K562 (cell line): Measurements from ENCODE around the gene FANCF. TPM values are rescaled to one million over a fixed set of nuclear protein-coding genes. Genes with fewer than 3 reads are reported as not detected.

Experiments used
- ATAC-seq: fragments of 200-7000 bp; cut with Tn5 transposase; 3 replicates; pipeline ENCODE4 v1.9.1; 2020; ENCODE audit warnings: moderate library complexity
- BruUV-seq: library from RNA; stranded (reverse); fragments of 400-500 nt; replicated peaks from 2 replicates; lab custom pipeline; 2021; lab: Mats Ljungman, UMichigan
- CTCF ChIA-PET: fragments of 300-600 bp; formaldehyde crosslinking; extraction: SDS; loops from one replicate; lab custom pipeline; 2021; ENCODE audit warnings: low intra/inter-chr PET ratio; lab: Yijun Ruan, JAX
- POLR2A ChIA-PET: fragments of 300-600, 350-650 bp; sonication (Branson Sonifier 250); formaldehyde crosslinking; extraction: SDS; loops from one replicate; lab custom pipeline; 2021; ENCODE audit warnings: antibody characterized with exemption, inconsistent platforms; lab: Yijun Ruan, JAX
- DNase-seq, 4 experiments: peaks; one replicate each; pipeline versions ENCODE4 v3.0.0 to v3.0.0-alpha.2; 2011 to 2018; ENCODE audit warnings: low spot score in 3 of 4, mixed read lengths in 3 of 4; ENCODE audit errors: extremely low read depth in 1 of 4
- FAIRE-seq: peaks from 2 replicates; lab custom pipeline; 2011; peaks lifted over from hg19 to GRCh38; lab: Jason Lieb, UNC
- H2AFZ ChIP-seq: 2 replicates; pipeline ENCODE4 v1.6.0; 2011; ENCODE audit warnings: low read depth, low read length, control low read depth, inconsistent platforms
- H3K27ac ChIP-seq: fragments of 200-600 bp; 3 replicates; pipeline ENCODE4 v1.8.0; 2011; ENCODE audit warnings: low read depth, mild to moderate bottlenecking, control low read depth, inconsistent platforms, low read length, moderate library complexity, mixed read lengths; ENCODE audit errors: extremely low read depth
- H3K27me3 ChIP-seq, 2 experiments: fragments of 300-600 bp in 1 of 2; 2 replicates in 1 of 2; 3 replicates in 1 of 2; pipeline versions ENCODE4 v1.6.0 to v1.8.0; 2011; ENCODE audit warnings: inconsistent platforms in 2 of 2, low read length in 2 of 2, mild to moderate bottlenecking in 1 of 2, mixed read lengths in 1 of 2, moderate library complexity in 1 of 2; ENCODE audit not compliant: control insufficient read depth in 2 of 2, insufficient read depth in 2 of 2
- H3K36me3 ChIP-seq: fragments of 300-600 bp; 3 replicates; pipeline ENCODE4 v1.8.0; 2011; ENCODE audit warnings: mild to moderate bottlenecking, low read length, inconsistent platforms; ENCODE audit not compliant: control insufficient read depth, insufficient read depth
- H3K4me1 ChIP-seq, 2 experiments: fragments of 200-600 bp in 1 of 2; replicated peaks in 1 of 2; 2 replicates in 1 of 2; 3 replicates in 1 of 2; pipeline versions ENCODE4 v1.5.1 to v1.8.0; 2011; ENCODE audit warnings: inconsistent platforms in 2 of 2, low read length in 2 of 2, mild to moderate bottlenecking in 1 of 2, mixed read lengths in 1 of 2, moderate library complexity in 1 of 2; ENCODE audit not compliant: control insufficient read depth in 2 of 2, insufficient read depth in 2 of 2
- H3K4me2 ChIP-seq: 2 replicates; pipeline ENCODE4 v1.6.1; 2011; ENCODE audit warnings: low read length, control low read depth, inconsistent platforms, mixed read lengths; ENCODE audit not compliant: insufficient read depth
- H3K4me3 ChIP-seq: fragments of 200-600 bp; sonication (generic), shearing (Covaris generic); 2 replicates; pipeline ENCODE4 v1.5.1; 2016; ENCODE audit warnings: control low read depth, inconsistent platforms
- H3K79me2 ChIP-seq: fragments of 200-600 bp; 3 replicates; pipeline ENCODE4 v1.8.0; 2011; ENCODE audit warnings: low read length, inconsistent platforms; ENCODE audit not compliant: control insufficient read depth, insufficient read depth
- H3K9ac ChIP-seq, 2 experiments: 2 replicates each; pipeline versions ENCODE4 v1.6.0 to v1.6.1; 2011; ENCODE audit warnings: low read depth in 2 of 2, low read length in 2 of 2, control low read depth in 1 of 2, inconsistent platforms in 1 of 2, mild to moderate bottlenecking in 1 of 2, mixed read lengths in 1 of 2; ENCODE audit not compliant: insufficient read depth in 1 of 2
- H3K9me1 ChIP-seq: one replicate; pipeline ENCODE4 v1.6.0; 2011; ENCODE audit warnings: inconsistent platforms, mild to moderate bottlenecking, low read length, moderate library complexity; ENCODE audit not compliant: control insufficient read depth, insufficient read depth
- H3K9me3 ChIP-seq: replicated peaks from 2 replicates; pipeline ENCODE4 v1.5.1; 2011; ENCODE audit warnings: low read depth, low read length, inconsistent platforms; ENCODE audit not compliant: control insufficient read depth, insufficient read depth
- H4K20me1 ChIP-seq: replicated peaks from 2 replicates; pipeline ENCODE4 v1.6.1; 2011; ENCODE audit warnings: low read length, inconsistent platforms, mixed read lengths; ENCODE audit not compliant: control insufficient read depth, insufficient read depth
- ADNP ChIP-seq: fragments of 200-800 bp; sonication (Bioruptor generic); IDR thresholded peaks from 2 replicates; pipeline ENCODE4 v1.6.1; 2016; ENCODE audit warnings: missing genetic modification characterization, missing compliant biosample characterization
- CEBPG ChIP-seq, 3 experiments: fragments of 200-800 bp in 1 of 3; sonication (Bioruptor generic) in 1 of 3; sonication (generic) in 1 of 3; formaldehyde crosslinking in 1 of 3; IDR thresholded peaks in 2 of 3; conservative IDR thresholded peaks in 1 of 3; 2 replicates each; pipeline versions ENCODE4 v1.6.1 to v1.8.0; 2016 to 2022; ENCODE audit warnings: missing compliant biosample characterization in 2 of 3, missing genetic modification characterization in 2 of 3, mild to moderate bottlenecking in 1 of 3, missing genetic modification reagents in 1 of 3
- DNMT1 ChIP-seq: fragments of 450-650 bp; IDR thresholded peaks from 2 replicates; pipeline ENCODE4 v1.6.1; 2016; ENCODE audit warnings: antibody characterized with exemption, mild to moderate bottlenecking
- GATAD2B ChIP-seq: fragments of 450-650 bp; IDR thresholded peaks from 2 replicates; pipeline ENCODE4 v1.6.1; 2017; ENCODE audit warnings: mild to moderate bottlenecking, borderline replicate concordance
- JUN ChIP-seq, 2 experiments: sonication (generic) in 1 of 2; formaldehyde crosslinking in 1 of 2; IDR thresholded peaks; 2 replicates each; pipeline versions ENCODE4 v1.6.1 to v1.8.0; 2012 to 2022; ENCODE audit warnings: borderline replicate concordance in 2 of 2, mild to moderate bottlenecking in 2 of 2, improper control_type of control experiment in 1 of 2, low read depth in 1 of 2, low read length in 1 of 2, missing genetic modification reagents in 1 of 2
- NFIC ChIP-seq: fragments of 450-650 bp; IDR thresholded peaks from 2 replicates; pipeline ENCODE4 v1.6.1; 2017; ENCODE audit warnings: mild to moderate bottlenecking, inconsistent platforms
- ZNF274 ChIP-seq: IDR thresholded peaks from 2 replicates; pipeline ENCODE4 v1.6.1; 2011; ENCODE audit warnings: low read depth, mild to moderate bottlenecking, low read length, moderate library complexity, borderline replicate concordance
- ZNF445 ChIP-seq: fragments of 250-450 bp; sonication (Bioruptor Pico); IDR thresholded peaks from 2 replicates; pipeline ENCODE4 v1.4.0; 2020; ENCODE audit warnings: low read depth, mild to moderate bottlenecking, moderate library complexity
- WGBS: fragments of 100-300 bp; shearing (Covaris generic); methylation state at CpG from one replicate; pipeline ENCODE4 v1.1.6; 2016; ENCODE audit warnings: low coverage, mixed read lengths; ENCODE audit not compliant: insufficient coverage; ENCODE audit errors: missing lambda C conversion rate; 5-methylcytosine and 5-hydroxymethylcytosine counted together
- in situ Hi-C: fragments of 300-500 bp; cut with MboI; formaldehyde crosslinking; loops from 4 replicates; pipeline ENCODE4 v1.15.0; 2018; ENCODE audit warnings: inconsistent platforms, mixed read lengths
- intact Hi-C: fragments of 100-400 bp; cut with micrococcal nuclease; formaldehyde crosslinking; loops from 2 replicates; pipeline ENCODE4 v1.14.2; 2022
- polyA plus RNA-seq, 8 experiments: library from polyadenylated mRNA; depleted of rRNA in 4 of 8; stranded (reverse) in 5 of 8; unstranded in 3 of 8; fragments of >200 nt; fragmentation: Nextera tagmentation in 2 of 8; fragmentation: Illumina TruSeq in 1 of 8; extraction: Ambion mirVana in 2 of 8; extraction: Trizol in 1 of 8; gene quantifications; 2 replicates each; pipeline versions ENCODE4 v1.2.1 to v1.2.3, GENCODE V29; 2011 to 2014; ENCODE audit warnings: inconsistent platforms in 1 of 8, missing spikeins in 1 of 8
- total RNA-seq, 7 experiments: library from RNA; depleted of rRNA in 6 of 7; stranded (reverse); fragments of >200 nt in 6 of 7; fragmentation: Illumina TruSeq in 2 of 7; extraction: Trizol in 2 of 7; gene quantifications; 2 replicates each; pipeline versions ENCODE4 v1.2.1 to v1.2.3, GENCODE V29; 2011 to 2021; ENCODE audit warnings: low replicate concordance in 1 of 7
- TF ChIP-seq, protein P1 (sequence below): IDR thresholded peaks from 3 replicates; pipeline ENCODE4 v1.6.1; 2011; ENCODE audit warnings: borderline replicate concordance, mild to moderate bottlenecking; ENCODE audit not compliant: insufficient read length, insufficient read depth

FANCF gene
- total and polyA plus RNA-seq, 9 of the 15 experiments (the other 6 are each of a cell fraction or from before 2014, with no cell fraction given), result 0.99 to 10.3 (median 7.5) TPM

DNA sequence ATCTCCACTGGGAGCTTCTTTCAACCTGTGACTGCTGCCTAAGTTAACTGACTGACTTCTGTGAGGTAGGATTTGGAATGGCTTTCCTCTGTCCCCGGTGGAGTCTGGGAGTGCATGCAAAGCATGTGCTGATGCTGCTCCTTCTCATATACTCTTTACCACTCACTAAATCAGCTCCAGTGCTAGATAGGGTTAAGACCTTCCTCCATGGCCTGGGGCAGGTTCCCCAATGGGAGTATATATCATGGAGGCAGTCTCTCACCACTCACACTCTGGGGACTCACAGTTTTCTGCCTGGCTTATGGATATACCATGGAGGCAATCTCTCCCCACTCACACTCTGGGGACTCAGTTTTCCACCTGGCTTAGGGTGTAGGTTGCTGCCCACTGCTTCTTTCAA is 10.1 kb upstream of the FANCF start:
- Histone ChIP-seq H3K9me3 (no peaks in the 10 kb centered on the region), H3K27me3 (no peaks in the 10 kb centered on the region), H3K4me3 (no peak overlapping the region), H4K20me1 (no peaks in the 10 kb centered on the region)
- POLR2A ChIA-PET, result interaction anchor here (0.6 kb wide), 1 partner anchor 161 kb away, joined by 3 read pairs; no protein-coding TSS in a partner anchor
- whole genome bisulfite sequencing, result 31% methylated on average over 1 of the region's 1 CpG
- no peak for TF ChIP-seq JUN (IDR thresholded peaks at IDR 0.05; ENCODE audit: borderline replicate concordance, low read depth, low read length)
- no peak for TF ChIP-seq JUN (CRISPR knock-in tag; IDR thresholded peaks at IDR 0.05; ENCODE audit: borderline replicate concordance)
- TF ChIP-seq, all 486 proteins: peak for 0
- H2AFZ ChIP-seq, result no peak overlapping the region
- no peak overlapping the region for H3K4me2 ChIP-seq
- no peaks in the 10 kb centered on the region for H3K9me1 ChIP-seq
- H3K9ac ChIP-seq, result no peak overlapping the region
- ATAC-seq (peak; percentile 31), FAIRE-seq (no peak), DNase-seq (no peak)
- in situ Hi-C loops, result no loop called here
- intact Hi-C loops, result no loop called here
- no peak overlapping the region for H3K27ac ChIP-seq
- H3K79me2 ChIP-seq, result no peaks in the 10 kb centered on the region
- H3K4me1 ChIP-seq, result no peaks in the 10 kb centered on the region
- CTCF ChIA-PET, result no interaction called here
- BruUV-seq, result no TSS peak
- no peaks in the 10 kb centered on the region for H3K36me3 ChIP-seq

DNA sequence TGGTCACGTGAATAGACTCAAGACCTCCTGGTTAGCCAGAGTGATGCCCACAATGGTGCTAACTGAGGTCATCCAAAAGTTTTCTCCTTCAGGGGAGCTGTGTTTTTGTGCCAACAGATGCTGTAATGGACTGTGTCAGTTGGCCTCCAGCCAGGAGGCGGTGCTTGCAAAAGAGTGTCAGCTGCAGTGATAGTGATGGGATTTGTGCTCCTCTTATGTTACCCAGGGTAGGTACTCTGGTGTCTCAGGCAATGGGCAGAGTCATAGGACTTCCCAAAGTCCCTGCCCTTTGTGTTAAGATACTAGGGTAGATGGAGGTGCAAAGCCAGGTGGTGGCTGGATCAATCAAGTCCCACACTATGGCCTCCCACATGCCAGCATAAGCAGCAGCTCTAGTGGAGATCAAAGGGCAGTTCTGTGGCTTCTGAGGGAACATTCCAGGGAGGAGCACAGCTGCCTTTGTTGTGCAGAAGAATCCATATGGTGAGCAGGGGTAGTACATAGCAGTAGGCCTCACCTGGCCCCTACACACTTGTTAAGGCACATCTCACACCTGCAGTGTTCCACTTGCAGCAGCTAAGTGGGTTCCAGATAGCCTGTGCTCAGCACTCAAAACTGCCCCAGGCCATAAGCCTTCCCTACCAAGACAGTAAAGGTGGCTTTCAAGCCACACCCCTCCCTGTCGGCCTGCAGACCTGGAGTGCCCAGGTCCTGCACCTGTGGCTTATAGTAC is 9.4 kb upstream of the FANCF start:
- no peaks in the 10 kb centered on the region for H3K4me1 ChIP-seq
- no peaks in the 10 kb centered on the region for H3K27me3 ChIP-seq
- H3K4me2 ChIP-seq, result no peak overlapping the region
- intact Hi-C loops, result no loop called here
- no peaks in the 10 kb centered on the region for H3K36me3 ChIP-seq
- no peak overlapping the region for H2AFZ ChIP-seq
- no peaks in the 10 kb centered on the region for H3K9me1 ChIP-seq
- no peaks in the 10 kb centered on the region for H4K20me1 ChIP-seq
- H3K4me3 ChIP-seq, result no peak overlapping the region
- POLR2A ChIA-PET, result interaction anchor here (0.6 kb wide), 1 partner anchor 161 kb away, joined by 3 read pairs; no protein-coding TSS in a partner anchor
- TF ChIP-seq CEBPG (CRISPR knock-in tag; IDR thresholded peaks at IDR 0.05) (no peak), CEBPG (tag; conservative IDR thresholded peaks at IDR 0.05 in 1 of 2, IDR thresholded peaks at IDR 0.05 in 1 of 2) (no peak), ZNF274 (no peak), GATAD2B (no peak), DNMT1 (no peak), NFIC (peak; percentile 62), ADNP (tag) (no peak), ZNF445 (CRISPR knock-in tag) (no peak)
- TF ChIP-seq, protein P1, sequence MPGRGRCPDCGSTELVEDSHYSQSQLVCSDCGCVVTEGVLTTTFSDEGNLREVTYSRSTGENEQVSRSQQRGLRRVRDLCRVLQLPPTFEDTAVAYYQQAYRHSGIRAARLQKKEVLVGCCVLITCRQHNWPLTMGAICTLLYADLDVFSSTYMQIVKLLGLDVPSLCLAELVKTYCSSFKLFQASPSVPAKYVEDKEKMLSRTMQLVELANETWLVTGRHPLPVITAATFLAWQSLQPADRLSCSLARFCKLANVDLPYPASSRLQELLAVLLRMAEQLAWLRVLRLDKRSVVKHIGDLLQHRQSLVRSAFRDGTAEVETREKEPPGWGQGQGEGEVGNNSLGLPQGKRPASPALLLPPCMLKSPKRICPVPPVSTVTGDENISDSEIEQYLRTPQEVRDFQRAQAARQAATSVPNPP, result no peak
- no peak overlapping the region for H3K27ac ChIP-seq
- FAIRE-seq, result no peak
- WGBS, result 34% methylated on average over 3 of the region's 3 CpGs
- CTCF ChIA-PET, result no interaction called here
- DNase-seq, result peak in 1 of 4 experiments; percentile 9
- H3K9ac ChIP-seq, result no peak overlapping the region
- in situ Hi-C loops, result no loop called here
- no TSS peak for BruUV-seq
- H3K79me2 ChIP-seq, result no peaks in the 10 kb centered on the region
- no peaks in the 10 kb centered on the region for H3K9me3 ChIP-seq
- peak; percentile 40 for ATAC-seq
